NB4 (cell line): Measurements from ENCODE around the gene HGS.

ENCODE experiments used
- CTCF ChIP-seq: IDR thresholded peaks from one replicate; pipeline ENCODE4 v1.5.1; 2012; ENCODE audit warnings: low read depth, low read length
- MAX ChIP-seq: IDR thresholded peaks from 2 replicates; pipeline ENCODE4 v1.6.1; 2011; ENCODE audit warnings: low read depth, low read length
- MYC ChIP-seq: IDR thresholded peaks from 2 replicates; pipeline ENCODE4 v1.6.1; 2011; ENCODE audit warnings: low read depth, low read length
- POLR2A ChIP-seq: IDR thresholded peaks from 2 replicates; pipeline ENCODE4 v1.6.1; 2011; ENCODE audit warnings: mild to moderate bottlenecking; ENCODE audit not compliant: insufficient read length; ENCODE audit errors: extremely low read depth

GRCh38 chr17:81672504-81672903, 11.3 kb upstream of the HGS start:
- no peak for TF ChIP-seq POLR2A
- no peak for TF ChIP-seq MAX
- TF ChIP-seq CTCF = no peak
- no peak for TF ChIP-seq MYC
